SK-MEL-5 (cell line): ENCODE results near the gene SHISAL2A. TPM values are rescaled to one million over a fixed set of nuclear protein-coding genes. Genes with fewer than 3 reads are reported as not detected.

Experiments used
- DNase-seq: peaks from one replicate; pipeline ENCODE4 v3.0.0-alpha.2; 2016; ENCODE audit warnings: low read depth, low spot score
- in situ Hi-C: cut with HindIII; loops from 2 replicates; pipeline ENCODE4 v1.10.0; 2016; ENCODE audit warnings: low sequenced_read_pairs, high pct_unique_total_duplicates, low pct_unique_long_range_greater_than_20kb
- total RNA-seq: library from RNA; depleted of rRNA; stranded (reverse); fragments of >200 nt; shearing (Covaris generic); gene quantifications from 2 replicates; pipeline ENCODE4 v1.2.3, GENCODE V29; 2014; rRNA removed

The SHISAL2A gene
- total RNA-seq, 1 experiment from 2014 or later = not detected

DNA sequence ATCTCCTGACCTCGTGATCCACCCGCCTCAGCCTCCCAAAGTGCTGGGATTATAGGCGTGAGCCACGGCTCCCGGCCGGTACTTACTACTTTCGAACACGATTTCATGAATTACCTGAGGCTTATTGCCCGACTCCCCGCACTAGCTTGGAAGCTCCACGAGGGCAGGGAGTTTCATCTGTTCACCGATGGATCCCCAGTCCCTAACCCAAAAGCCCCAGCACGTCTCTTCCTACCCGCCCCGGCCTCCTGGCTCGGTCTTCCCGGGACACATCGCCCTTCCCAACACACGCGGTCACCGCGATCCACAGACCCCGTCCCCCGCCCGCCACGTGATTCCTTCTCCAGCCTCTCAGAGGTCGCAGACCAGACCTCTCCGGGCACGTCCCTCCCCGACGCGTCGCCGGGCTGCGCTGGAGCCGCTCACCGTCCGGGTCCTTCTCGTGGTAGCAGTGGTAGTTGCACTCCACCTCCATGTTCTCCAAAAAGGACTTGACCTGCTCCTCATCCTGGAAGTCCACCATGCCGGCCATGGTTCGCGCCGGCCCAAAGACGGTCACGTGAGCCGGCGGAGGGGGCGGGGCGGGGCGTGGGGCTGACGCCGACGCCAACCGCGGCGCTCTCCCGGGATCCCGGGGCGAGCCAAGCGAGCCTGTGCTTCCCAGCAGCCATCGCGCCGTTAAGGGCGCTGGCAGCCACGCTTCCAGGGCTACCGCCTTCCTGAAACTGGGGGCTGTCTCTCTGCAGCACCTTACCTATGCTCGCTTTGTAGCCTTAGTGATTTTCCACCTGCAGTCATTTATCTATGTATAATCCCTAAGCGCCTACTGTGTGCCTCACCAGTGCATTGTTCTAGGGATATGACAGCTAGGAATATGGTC, 65.1 kb downstream of the SHISAL2A start, which contains the start of gene COA7:
COA7 (minus strand) TSS at position 553 of the 880 bp plus-strand sequence; CDS start at position 532, 21 bp downstream.
- peak; percentile 81 for DNase-seq
- in situ Hi-C loops = no loop called here

GRCh38 chr1:52702886-52703787, 70.2 kb downstream of the SHISAL2A start:
- in situ Hi-C loops = no loop called here
- DNase-seq = peak; percentile 94

GRCh38 chr1:52706136-52706670, 73.2 kb downstream of the SHISAL2A start:
- in situ Hi-C loops = no loop called here
- no peak for DNase-seq

Other genes starting within 250 kb of the SHISAL2A start
- 9.8 and 10.3 TPM in 2 replicates for gene ORC1, start 228.7 kb upstream of the SHISAL2A start, total RNA-seq
- 8.5 and 11.0 TPM in 2 replicates for gene PRPF38A, start 228.6 kb upstream of the SHISAL2A start, total RNA-seq
- 19.1 and 20.7 TPM in 2 replicates for gene TUT4, start 80.1 kb upstream of the SHISAL2A start, total RNA-seq
- gene GPX7, start 30.8 kb upstream of the SHISAL2A start, total RNA-seq = not detected in 2 replicates
- gene COA7, start 65.2 kb downstream of the SHISAL2A start, total RNA-seq = 13.1 and 14.0 TPM in 2 replicates
- gene ZYG11B, start 93.3 kb downstream of the SHISAL2A start, total RNA-seq = 25.3 and 26.6 TPM in 2 replicates
- gene ZYG11A, start 209.6 kb downstream of the SHISAL2A start, total RNA-seq = not detected in 2 replicates